B cell (primary cell): ENCODE measurements around the gene ICAM1. TPM values are rescaled to one million over a fixed set of nuclear protein-coding genes. Genes with fewer than 3 reads are reported as not detected.

Experiments used
- ATAC-seq: fragments of 200-7000 bp; cut with Tn5 transposase; one replicate; pipeline ENCODE4 v1.10.0; 2021; ENCODE audit warnings: low read depth, mild to moderate bottlenecking, moderate number of reproducible peaks, moderate library complexity
- CTCF ChIA-PET: fragments of 350-600 bp; sonication (Branson Sonifier 250); formaldehyde crosslinking; loops from one replicate; lab custom pipeline; 2021; ENCODE audit warnings: antibody characterized with exemption, inconsistent platforms; lab: Charles Lee
- POLR2A ChIA-PET: fragments of 350-600 bp; sonication (Branson Sonifier 250); formaldehyde crosslinking; loops from one replicate; lab custom pipeline; 2021; ENCODE audit warnings: antibody characterized with exemption; lab: Charles Lee
- DNase-seq: peaks from one replicate; pipeline ENCODE4 v3.0.0; 2013
- H2AFZ ChIP-seq: 2 replicates; pipeline ENCODE4 v1.6.1; 2012; ENCODE audit warnings: mild to moderate bottlenecking, low read depth, low read length; ENCODE audit not compliant: insufficient read depth, poor library complexity, severe bottlenecking
- H3K27ac ChIP-seq, 2 donors: 1 replicate in 1 of 2; 2 replicates in 1 of 2; pipeline ENCODE4 v1.5.1; 2012 to 2013; ENCODE audit warnings: low read length in 2 of 2, mild to moderate bottlenecking in 2 of 2, moderate library complexity in 1 of 2
- H3K27me3 ChIP-seq, 4 experiments: fragments of 200-600 bp in 1 of 4; sonication (generic) in 1 of 4; replicated peaks in 1 of 4; 1 replicate in 2 of 4; 2 replicates in 2 of 4; pipeline versions ENCODE4 v1.6.1 to v1.7.0; 2013 to 2016; ENCODE audit warnings: low read length in 3 of 4, mild to moderate bottlenecking in 2 of 4, mixed read lengths in 1 of 4, moderate library complexity in 1 of 4; ENCODE audit not compliant: insufficient read depth in 4 of 4, control insufficient read depth in 3 of 4; ENCODE audit errors: control extremely low read depth in 1 of 4
- H3K36me3 ChIP-seq, 2 experiments: replicated peaks in 1 of 2; 1 replicate in 1 of 2; 2 replicates in 1 of 2; pipeline versions ENCODE4 v1.6.1 to v1.7.1; 2013; ENCODE audit warnings: low read length in 1 of 2; ENCODE audit not compliant: insufficient read depth in 2 of 2, control insufficient read depth in 1 of 2; ENCODE audit errors: control extremely low read depth in 1 of 2, extremely low read depth in 1 of 2
- H3K4me1 ChIP-seq, 2 donors: fragments of 200-600 bp in 1 of 2; sonication (generic) in 1 of 2; 1 replicate in 1 of 2; 2 replicates in 1 of 2; pipeline versions ENCODE4 v1.5.1 to v1.6.1; 2013 to 2017; ENCODE audit warnings: low read length in 2 of 2; ENCODE audit not compliant: control insufficient read depth in 2 of 2, insufficient read depth in 2 of 2
- H3K4me2 ChIP-seq: replicated peaks from 2 replicates; pipeline ENCODE3; 2012; ENCODE audit warnings: mild to moderate bottlenecking, low read depth, low read length; ENCODE audit not compliant: poor library complexity, severe bottlenecking
- H3K4me3 ChIP-seq, 5 experiments: fragments of 200-600 bp in 1 of 5; sonication (generic) in 1 of 5; 1 replicate in 3 of 5; 2 replicates in 2 of 5; pipeline versions ENCODE4 v1.5.1 to v1.7.0; 2011 to 2016; ENCODE audit warnings: low read length in 4 of 5, mild to moderate bottlenecking in 4 of 5, low read depth in 2 of 5, control low read depth in 1 of 5, moderate library complexity in 1 of 5; ENCODE audit not compliant: insufficient read depth in 1 of 5; ENCODE audit errors: control extremely low read depth in 1 of 5, extremely low read depth in 1 of 5
- H3K79me2 ChIP-seq: fragments of 200-600 bp; sonication (generic); one replicate; pipeline ENCODE4 v1.6.0; 2016; ENCODE audit warnings: low read length; ENCODE audit not compliant: control insufficient read depth, insufficient read depth
- H3K9ac ChIP-seq: fragments of 200-600 bp; sonication (generic); 2 replicates; pipeline ENCODE4 v1.6.1; 2017; ENCODE audit warnings: mild to moderate bottlenecking, low read length, moderate library complexity
- H3K9me3 ChIP-seq, 3 donors: one replicate each; pipeline versions ENCODE4 v1.6.1 to v1.7.1; 2013; ENCODE audit warnings: low read length in 2 of 3; ENCODE audit not compliant: control insufficient read depth in 2 of 3, insufficient read depth in 1 of 3; ENCODE audit errors: control extremely low read depth in 1 of 3
- H4K20me1 ChIP-seq: 2 replicates; pipeline ENCODE4 v1.6.0; 2012; ENCODE audit warnings: mild to moderate bottlenecking, low read length; ENCODE audit not compliant: insufficient read depth, control insufficient read depth, poor library complexity, severe bottlenecking
- H3K27ac Mint-ChIP-seq: one replicate; pipeline ENCODE4 v1.8.0; 2021; ENCODE audit warnings: mixed read lengths
- H3K27me3 Mint-ChIP-seq: one replicate; pipeline ENCODE4 v1.8.0; 2021; ENCODE audit warnings: mixed read lengths
- H3K4me1 Mint-ChIP-seq: one replicate; pipeline ENCODE4 v1.8.0; 2021; ENCODE audit warnings: mixed read lengths
- H3K4me3 Mint-ChIP-seq: one replicate; pipeline ENCODE4 v1.8.0; 2021; ENCODE audit warnings: mixed read lengths
- H3K9me3 Mint-ChIP-seq: one replicate; pipeline ENCODE4 v1.8.0; 2022; ENCODE audit warnings: mixed read lengths; ENCODE audit not compliant: insufficient read depth
- CTCF ChIP-seq: fragments of 200-600 bp; IDR thresholded peaks from one replicate; pipeline ENCODE4 v1.8.0; 2022; ENCODE audit warnings: antibody characterized with exemption, mild to moderate bottlenecking
- EZH2 ChIP-seq: IDR thresholded peaks from 2 replicates; pipeline ENCODE4 v1.6.1; 2012; ENCODE audit warnings: borderline replicate concordance, low read depth, mild to moderate bottlenecking, moderate library complexity, low read length; ENCODE audit not compliant: insufficient read depth, poor library complexity, severe bottlenecking
- WGBS: methylation state at CpG from one replicate; pipeline ENCODE4 v1.1.5; 2013; ENCODE audit warnings: missing lambda C conversion rate; ENCODE audit not compliant: insufficient coverage; 5-methylcytosine and 5-hydroxymethylcytosine counted together
- intact Hi-C: fragments of 100-400 bp; cut with micrococcal nuclease; formaldehyde crosslinking; loops from one replicate; pipeline ENCODE4 v1.10.0; 2022
- polyA plus RNA-seq: library from polyadenylated mRNA; depleted of rRNA; stranded (reverse); fragments of >200 nt; gene quantifications from 2 replicates; pipeline ENCODE4 v1.2.3, GENCODE V29; 2012
- total RNA-seq, 2 donors: library from RNA; stranded (reverse); fragments of 120-200 nt in 1 of 2; gene quantifications; 1 replicate in 1 of 2; 2 replicates in 1 of 2; pipeline versions ENCODE4 v1.2.3 to v1.2.4, GENCODE V29; 2013 to 2022

Gene ICAM1
- total and polyA plus RNA-seq, 2 donors (not counting 1 experiment from before 2014, with no cell fraction given) = 7.3 to 11.9 TPM

- ChIA-PET POLR2A (interaction anchor here (0.6 to 1.0 kb wide), 8 partner anchors 11 to 153 kb away, joined by 3 to 15 read pairs (median 4); partner anchors contain the start of genes CDC37, ICAM1 and PPAN), CTCF (interaction anchor here (0.6 to 7.9 kb wide), 46 partner anchors 9 to 337 kb away, joined by 3 to 268 read pairs (median 4); partner anchors contain the start of genes CDC37, DNMT1, ICAM1 and ICAM4)
Measured at GRCh38 chr19:10259162-10259905, 11.6 kb upstream of the ICAM1 start.

More at GRCh38 chr19:10259162-10259905, 11.6 kb upstream of the ICAM1 start:
- Histone ChIP-seq H2AFZ (no peak overlapping the region), H3K36me3 (peaks cover 0 to 34% of the 10 kb centered on the region in 2 experiments), H3K4me3 (no peak overlapping the region), H3K27me3 (no peaks in the 10 kb centered on the region), H3K9me3 (no peaks in the 10 kb centered on the region), H3K4me1 (peaks cover 0 to 3% of the 10 kb centered on the region in 2 donors), H3K4me2 (no peak overlapping the region), H3K79me2 (no peaks in the 10 kb centered on the region), H4K20me1 (no peaks in the 10 kb centered on the region), H3K9ac (no peak overlapping the region), H3K27ac (no peak overlapping the region)
- WGBS = 69% methylated on average over 22 of the region's 32 CpGs
- Mint-ChIP-seq H3K9me3 (no peaks in the 10 kb centered on the region), H3K4me1 (no peaks in the 10 kb centered on the region), H3K27me3 (no peaks in the 10 kb centered on the region), H3K27ac (no peak overlapping the region), H3K4me3 (no peak overlapping the region)
- TF ChIP-seq CTCF = peak; percentile 80
- TF ChIP-seq EZH2 = no peak
- DNase-seq = peak; percentile 90
- ATAC-seq = peak; percentile 89
- intact Hi-C loops = loop anchor here (1.0 kb wide), 1 partner anchor 130 kb away; no protein-coding TSS in a partner anchor
